ENCODE results near the gene RBM4.

Gene RBM4

DNA sequence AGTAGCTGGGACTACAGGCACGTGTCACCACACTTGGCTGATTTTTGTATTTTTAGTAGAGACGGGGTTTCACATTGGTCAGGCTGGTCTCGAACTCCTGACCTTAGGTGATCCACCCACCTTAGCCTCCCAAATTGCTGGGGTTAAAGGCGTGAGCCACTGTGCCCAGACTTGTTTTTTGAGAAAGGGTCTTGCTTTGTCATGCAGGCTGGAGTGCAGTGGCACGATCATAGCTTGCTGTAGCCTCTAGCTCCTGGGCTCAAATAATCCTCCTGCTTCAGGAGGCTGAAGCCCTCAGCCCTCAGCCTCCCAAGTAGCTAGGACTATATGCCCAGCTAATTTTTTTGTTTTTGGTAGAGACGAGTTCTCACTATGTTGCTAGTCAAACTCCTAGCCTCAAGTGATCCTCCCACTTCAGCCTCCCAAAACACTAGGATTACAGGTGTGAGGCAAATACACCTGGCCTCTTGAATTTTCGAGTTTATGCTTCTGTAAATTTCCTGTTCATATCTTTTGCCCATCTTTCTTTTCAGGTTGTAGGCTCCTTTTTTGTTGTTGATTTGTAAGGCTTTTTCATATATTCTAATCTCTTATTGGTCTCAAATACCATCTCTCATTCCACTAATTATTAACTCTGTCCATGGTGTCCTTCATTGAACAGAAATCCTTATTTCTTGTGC is 42.6 kb downstream of the RBM4 start:
- no peak for DNase-seq (ENCODE audit: low read depth)
- no peak overlapping the region for H3K4me3 ChIP-seq (ENCODE audit: low read depth, low read length)
- TF ChIP-seq, protein P1, sequence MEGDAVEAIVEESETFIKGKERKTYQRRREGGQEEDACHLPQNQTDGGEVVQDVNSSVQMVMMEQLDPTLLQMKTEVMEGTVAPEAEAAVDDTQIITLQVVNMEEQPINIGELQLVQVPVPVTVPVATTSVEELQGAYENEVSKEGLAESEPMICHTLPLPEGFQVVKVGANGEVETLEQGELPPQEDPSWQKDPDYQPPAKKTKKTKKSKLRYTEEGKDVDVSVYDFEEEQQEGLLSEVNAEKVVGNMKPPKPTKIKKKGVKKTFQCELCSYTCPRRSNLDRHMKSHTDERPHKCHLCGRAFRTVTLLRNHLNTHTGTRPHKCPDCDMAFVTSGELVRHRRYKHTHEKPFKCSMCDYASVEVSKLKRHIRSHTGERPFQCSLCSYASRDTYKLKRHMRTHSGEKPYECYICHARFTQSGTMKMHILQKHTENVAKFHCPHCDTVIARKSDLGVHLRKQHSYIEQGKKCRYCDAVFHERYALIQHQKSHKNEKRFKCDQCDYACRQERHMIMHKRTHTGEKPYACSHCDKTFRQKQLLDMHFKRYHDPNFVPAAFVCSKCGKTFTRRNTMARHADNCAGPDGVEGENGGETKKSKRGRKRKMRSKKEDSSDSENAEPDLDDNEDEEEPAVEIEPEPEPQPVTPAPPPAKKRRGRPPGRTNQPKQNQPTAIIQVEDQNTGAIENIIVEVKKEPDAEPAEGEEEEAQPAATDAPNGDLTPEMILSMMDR (IDR thresholded peaks at IDR 0.05; ENCODE audit: low read depth, low read length, missing control alignments), result no peak
- in situ Hi-C loops (cut with HindIII; ENCODE audit: low sequenced_read_pairs), result no loop called here

DNA sequence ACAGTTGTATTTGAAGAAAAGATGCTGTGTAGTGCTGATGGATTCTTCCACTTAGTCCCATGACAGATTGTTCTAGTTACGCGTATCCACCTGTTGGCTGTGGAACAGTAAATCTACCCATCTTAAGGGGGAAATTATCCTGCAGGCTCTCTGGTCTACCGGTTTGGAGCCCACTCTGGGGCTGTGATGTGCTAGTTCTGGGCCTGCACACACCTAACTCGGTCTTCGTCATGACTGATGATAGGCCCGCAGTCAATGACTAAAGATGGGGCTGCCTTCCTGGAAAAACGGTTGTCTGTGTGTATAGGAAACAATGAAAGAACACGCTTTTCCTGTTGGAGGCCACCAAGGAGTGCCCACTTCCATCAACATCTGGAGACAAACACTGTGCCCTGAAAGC is 45.4 kb downstream of the RBM4 start:
- in situ Hi-C loops (cut with HindIII; ENCODE audit: low sequenced_read_pairs), result no loop called here
- TF ChIP-seq, protein P1 (IDR thresholded peaks at IDR 0.05; ENCODE audit: low read depth, low read length, missing control alignments), result no peak
- no peak for DNase-seq (ENCODE audit: low read depth)
- no peak overlapping the region for H3K4me3 ChIP-seq (ENCODE audit: low read depth, low read length)

DNA sequence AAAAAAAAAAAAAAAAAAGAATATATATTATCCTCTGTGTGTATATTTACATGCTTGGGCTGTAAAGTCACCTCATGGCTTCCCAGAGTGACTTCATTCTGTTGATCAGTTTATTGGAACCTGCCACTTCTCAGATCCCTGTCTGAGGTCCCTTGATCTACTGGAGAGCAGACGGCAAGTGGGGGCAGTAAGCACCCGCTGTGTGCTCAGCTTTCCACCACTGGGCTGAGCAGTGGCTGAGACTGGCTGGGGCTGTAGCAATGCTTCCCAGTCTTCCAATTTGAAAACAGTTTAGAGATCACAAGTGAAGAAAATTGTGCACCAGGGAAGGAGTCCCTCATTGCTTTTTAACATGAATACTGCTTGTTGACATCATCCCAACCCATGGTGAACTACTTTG is 46.1 kb downstream of the RBM4 start:
- in situ Hi-C loops (cut with HindIII; ENCODE audit: low sequenced_read_pairs), result no loop called here
- no peak overlapping the region for H3K4me3 ChIP-seq (ENCODE audit: low read depth, low read length)
- no peak for DNase-seq (ENCODE audit: low read depth)
- TF ChIP-seq, protein P1 (IDR thresholded peaks at IDR 0.05; ENCODE audit: low read depth, low read length, missing control alignments), result no peak

DNA sequence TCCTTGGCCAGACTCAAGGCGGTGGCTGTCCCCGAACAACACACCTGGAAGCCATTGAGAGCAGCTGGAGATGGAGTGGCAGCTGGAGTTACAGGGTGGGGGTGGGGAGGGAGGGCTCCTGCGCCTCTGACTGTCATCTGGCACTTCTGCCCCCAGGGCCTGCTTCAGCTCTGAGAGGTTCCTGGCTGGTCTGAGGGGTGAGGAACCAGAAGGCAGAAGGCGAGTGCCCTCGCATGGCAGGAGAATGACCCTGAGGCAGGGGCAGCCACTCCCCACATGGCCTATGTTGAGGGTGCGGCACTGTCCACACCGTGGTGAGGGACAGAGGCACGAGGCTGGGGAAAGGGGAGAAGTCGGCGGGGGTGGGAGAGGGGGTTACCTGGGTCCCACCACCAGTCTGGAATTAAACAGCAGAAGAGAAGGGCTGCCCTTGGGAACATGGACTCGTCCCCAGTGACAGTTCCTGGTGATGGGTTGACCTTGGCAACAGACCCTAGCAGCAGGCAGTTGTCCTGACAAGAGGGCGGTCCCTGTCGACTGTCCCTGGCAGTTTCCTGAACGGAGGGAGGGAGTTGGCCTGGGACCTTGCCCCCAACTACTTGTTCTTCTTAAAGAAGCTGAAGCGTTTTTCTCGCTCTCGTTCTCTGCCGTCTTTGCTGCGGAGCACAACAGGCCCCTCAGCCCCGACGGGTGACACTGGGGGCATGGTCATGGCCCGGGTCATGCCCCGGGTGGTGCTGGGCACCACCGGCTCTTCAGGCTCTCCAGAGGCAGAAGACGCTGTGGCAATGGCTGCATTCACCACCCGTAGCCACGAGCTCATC is 47.0 kb downstream of the RBM4 start:
- TF ChIP-seq, protein P1 (IDR thresholded peaks at IDR 0.05; ENCODE audit: low read depth, low read length, missing control alignments), result no peak
- in situ Hi-C loops (cut with HindIII; ENCODE audit: low sequenced_read_pairs), result no loop called here
- no peak for DNase-seq (ENCODE audit: low read depth)
- no peak overlapping the region for H3K4me3 ChIP-seq (ENCODE audit: low read depth, low read length)

DNA sequence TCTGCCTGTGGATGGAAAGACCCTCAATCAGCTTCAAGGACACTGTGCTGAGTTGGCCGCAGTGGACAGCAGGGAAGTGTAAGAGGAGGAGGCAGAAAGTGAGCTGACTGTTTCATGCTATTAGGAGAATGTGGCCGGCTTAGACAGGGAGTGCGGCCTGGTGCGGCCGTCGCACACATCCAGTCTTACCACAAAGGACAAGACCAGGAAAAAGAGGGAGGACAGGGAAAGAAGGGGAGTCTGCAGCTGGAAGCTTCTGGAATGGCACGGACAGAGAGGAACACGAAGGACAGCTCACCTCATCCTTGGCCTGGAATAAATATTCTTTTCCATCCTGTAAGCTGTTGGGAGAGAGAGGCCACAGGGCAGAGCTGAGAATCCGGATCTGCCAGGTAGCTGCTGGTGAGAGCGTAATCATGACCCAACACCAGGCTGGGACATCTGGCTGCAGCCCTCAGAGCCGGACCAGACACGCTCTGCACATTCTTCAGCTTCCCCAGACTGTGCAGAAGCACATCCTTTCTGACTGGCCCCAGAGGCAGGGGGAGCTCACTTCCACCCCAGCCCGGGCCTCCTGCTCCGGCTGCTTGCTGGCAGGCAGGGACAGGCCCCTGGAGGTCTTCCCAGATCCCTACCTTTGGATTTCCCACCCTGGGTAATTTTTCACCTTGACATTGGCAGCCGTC is 47.7 kb downstream of the RBM4 start:
- DNase-seq (ENCODE audit: low read depth), result no peak
- TF ChIP-seq, protein P1 (IDR thresholded peaks at IDR 0.05; ENCODE audit: low read depth, low read length, missing control alignments), result no peak
- in situ Hi-C loops (cut with HindIII; ENCODE audit: low sequenced_read_pairs), result no loop called here
- no peak overlapping the region for H3K4me3 ChIP-seq (ENCODE audit: low read depth, low read length)
